WTC11 (cell line): ENCODE measurements around the gene RASGRP4. TPM values are rescaled to one million over a fixed set of nuclear protein-coding genes. Genes with fewer than 3 reads are reported as not detected.

ENCODE experiments used
- ATAC-seq: fragments of 200-7000 bp; cut with Tn5 transposase; 2 replicates; pipeline ENCODE4 v1.10.0; 2021; ENCODE audit warnings: mild to moderate bottlenecking, moderate library complexity
- CTCF ChIA-PET: fragments of 300-600 bp; sonication (Branson Sonifier 250); formaldehyde crosslinking; loops from one replicate; lab custom pipeline; 2021; ENCODE audit warnings: antibody characterized with exemption; lab: Charles Lee
- POLR2A ChIA-PET: fragments of 350-600 bp; sonication (Branson Sonifier 250); formaldehyde crosslinking; loops from one replicate; lab custom pipeline; 2021; ENCODE audit warnings: antibody characterized with exemption; lab: Charles Lee
- DNase-seq: peaks from one replicate; pipeline ENCODE4 v3.0.0; 2021; ENCODE audit warnings: low spot score
- H3K27ac Mint-ChIP-seq: 2 replicates; pipeline ENCODE4 v1.8.0; 2021; ENCODE audit warnings: mixed read lengths
- H3K27me3 Mint-ChIP-seq: 2 replicates; pipeline ENCODE4 v1.8.0; 2021; ENCODE audit warnings: low read depth, mild to moderate bottlenecking, moderate library complexity, mixed read lengths
- H3K36me3 Mint-ChIP-seq: 2 replicates; pipeline ENCODE4 v1.8.0; 2021; ENCODE audit warnings: mixed read lengths
- H3K4me1 Mint-ChIP-seq: 2 replicates; pipeline ENCODE4 v1.8.0; 2022; ENCODE audit warnings: mixed read lengths
- H3K4me3 Mint-ChIP-seq: 2 replicates; pipeline ENCODE4 v1.8.0; 2021; ENCODE audit warnings: mild to moderate bottlenecking, moderate library complexity, mixed read lengths
- H3K9me3 Mint-ChIP-seq: 2 replicates; pipeline ENCODE4 v1.8.0; 2021; ENCODE audit warnings: mixed read lengths
- FOXK1 ChIP-seq: sonication (generic); formaldehyde crosslinking; IDR thresholded peaks from 2 replicates; pipeline ENCODE4 v1.8.0; 2022; ENCODE audit warnings: mild to moderate bottlenecking, moderate library complexity, missing genetic modification reagents
- JAZF1 ChIP-seq: fragments of 250-450 bp; sonication (Bioruptor Pico); IDR thresholded peaks from 2 replicates; pipeline ENCODE4 v1.9.0; 2021; ENCODE audit warnings: moderate library complexity, mild to moderate bottlenecking, inconsistent platforms
- KAT7 ChIP-seq: sonication (generic); formaldehyde crosslinking; IDR thresholded peaks from 2 replicates; pipeline ENCODE4 v1.8.1; 2023; ENCODE audit warnings: missing genetic modification reagents, mild to moderate bottlenecking, borderline replicate concordance
- NFE2L1 ChIP-seq: sonication (generic); formaldehyde crosslinking; IDR thresholded peaks from 2 replicates; pipeline ENCODE4 v1.8.1; 2023; ENCODE audit warnings: missing genetic modification reagents
- OVOL2 ChIP-seq: fragments of 250-450 bp; sonication (Bioruptor Pico); IDR thresholded peaks from 2 replicates; pipeline ENCODE4 v1.9.0; 2021; ENCODE audit warnings: mild to moderate bottlenecking, borderline replicate concordance
- ZNF263 ChIP-seq: sonication (generic); formaldehyde crosslinking; IDR thresholded peaks from 2 replicates; pipeline ENCODE4 v1.8.1; 2022; ENCODE audit warnings: low read depth, mild to moderate bottlenecking, moderate library complexity, missing genetic modification reagents
- ZNF396 ChIP-seq: fragments of 250-450 bp; sonication (Bioruptor Pico); IDR thresholded peaks from 2 replicates; pipeline ENCODE4 v1.8.0; 2021; ENCODE audit warnings: mild to moderate bottlenecking, moderate library complexity, borderline replicate concordance
- ZNF423 ChIP-seq: fragments of 250-450 bp; sonication (Bioruptor Pico); IDR thresholded peaks from 2 replicates; pipeline ENCODE4 v2.1.2; 2022; ENCODE audit warnings: mild to moderate bottlenecking, moderate library complexity
- total RNA-seq: library from RNA; stranded (reverse); gene quantifications from 3 replicates; pipeline ENCODE4 v1.2.3, GENCODE V29; 2021
- TF ChIP-seq, protein P1 (sequence below): sonication (generic); formaldehyde crosslinking; IDR thresholded peaks from 2 replicates; pipeline ENCODE4 v1.8.0; 2022; ENCODE audit warnings: mild to moderate bottlenecking, missing genetic modification reagents
- TF ChIP-seq, protein P2 (sequence below): sonication (generic); formaldehyde crosslinking; IDR thresholded peaks from 2 replicates; pipeline ENCODE4 v1.8.0; 2022; ENCODE audit warnings: mild to moderate bottlenecking, missing genetic modification reagents
- TF ChIP-seq, protein P3 (sequence below): sonication (generic); formaldehyde crosslinking; IDR thresholded peaks from 2 replicates; pipeline ENCODE4 v1.8.0; 2022; ENCODE audit warnings: missing genetic modification reagents
- TF ChIP-seq, protein P4 (sequence below): sonication (generic); formaldehyde crosslinking; IDR thresholded peaks from 2 replicates; pipeline ENCODE4 v1.8.1; 2022; ENCODE audit warnings: mild to moderate bottlenecking, missing genetic modification reagents, moderate library complexity, borderline replicate concordance
- TF ChIP-seq, protein P5 (sequence below): fragments of 250-450 bp; sonication (Bioruptor Pico); IDR thresholded peaks from 2 replicates; pipeline ENCODE4 v1.8.0; 2021; ENCODE audit warnings: mild to moderate bottlenecking

The RASGRP4 gene
- total RNA-seq, 1 experiment from 2014 or later: 2.5 TPM

DNA sequence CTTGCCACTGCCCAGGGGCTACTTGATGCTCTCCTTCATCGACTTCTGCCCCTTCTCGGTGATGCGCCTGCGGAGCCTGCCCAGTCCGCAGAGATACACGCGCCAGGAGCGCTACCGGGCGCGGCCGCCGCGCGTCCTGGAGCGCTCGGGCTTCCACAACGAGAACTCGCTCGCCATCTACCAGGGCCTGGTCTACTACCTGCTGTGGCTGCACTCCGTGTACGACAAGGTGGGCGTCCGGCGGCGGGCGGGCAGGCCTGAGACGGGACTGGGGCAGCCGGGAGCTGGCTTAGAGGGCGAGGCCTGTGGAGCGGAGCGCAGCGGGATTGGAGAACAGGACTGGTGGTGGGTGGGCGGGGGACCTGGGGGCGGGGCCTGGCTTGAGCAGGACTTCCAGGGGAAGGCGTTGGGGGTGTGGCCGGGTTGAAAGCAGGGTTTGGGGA lies 64.4 kb downstream of the RASGRP4 start:
- Mint-ChIP-seq H3K27me3 (peaks cover 66% of the 10 kb centered on the region), H3K36me3 (no peaks in the 10 kb centered on the region), H3K27ac (peak overlapping the region; percentile 93), H3K4me1 (peaks cover 10% of the 10 kb centered on the region), H3K9me3 (no peaks in the 10 kb centered on the region), H3K4me3 (peak overlapping the region; percentile 86)
- ATAC-seq (peak; percentile 79), DNase-seq (peak; percentile 94)
- POLR2A ChIA-PET: interaction anchor here (0.8 to 2.7 kb wide), 4 partner anchors 12 to 57 kb away, joined by 3 to 16 read pairs (median 4); partner anchors contain the start of genes GGN and PSMD8
- CTCF ChIA-PET: interaction anchor here (0.7 to 2.9 kb wide), 12 partner anchors 10 to 128 kb away, joined by 3 to 19 read pairs (median 4); partner anchors contain the start of genes CATSPERG, FAM98C, GGN and PPP1R14A
- TF ChIP-seq, protein P1, sequence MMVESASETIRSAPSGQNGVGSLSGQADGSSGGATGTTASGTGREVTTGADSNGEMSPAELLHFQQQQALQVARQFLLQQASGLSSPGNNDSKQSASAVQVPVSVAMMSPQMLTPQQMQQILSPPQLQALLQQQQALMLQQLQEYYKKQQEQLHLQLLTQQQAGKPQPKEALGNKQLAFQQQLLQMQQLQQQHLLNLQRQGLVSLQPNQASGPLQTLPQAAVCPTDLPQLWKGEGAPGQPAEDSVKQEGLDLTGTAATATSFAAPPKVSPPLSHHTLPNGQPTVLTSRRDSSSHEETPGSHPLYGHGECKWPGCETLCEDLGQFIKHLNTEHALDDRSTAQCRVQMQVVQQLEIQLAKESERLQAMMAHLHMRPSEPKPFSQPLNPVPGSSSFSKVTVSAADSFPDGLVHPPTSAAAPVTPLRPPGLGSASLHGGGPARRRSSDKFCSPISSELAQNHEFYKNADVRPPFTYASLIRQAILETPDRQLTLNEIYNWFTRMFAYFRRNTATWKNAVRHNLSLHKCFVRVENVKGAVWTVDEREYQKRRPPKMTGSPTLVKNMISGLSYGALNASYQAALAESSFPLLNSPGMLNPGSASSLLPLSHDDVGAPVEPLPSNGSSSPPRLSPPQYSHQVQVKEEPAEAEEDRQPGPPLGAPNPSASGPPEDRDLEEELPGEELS (CRISPR knock-in tag): 0 out of 2 replicates have a peak, but pooled peaks have one; percentile 68
- TF ChIP-seq ZNF263 (CRISPR knock-in tag) (no peak), FOXK1 (CRISPR knock-in tag) (0 out of 2 replicates have a peak, but pooled peaks have one; percentile 5)

DNA sequence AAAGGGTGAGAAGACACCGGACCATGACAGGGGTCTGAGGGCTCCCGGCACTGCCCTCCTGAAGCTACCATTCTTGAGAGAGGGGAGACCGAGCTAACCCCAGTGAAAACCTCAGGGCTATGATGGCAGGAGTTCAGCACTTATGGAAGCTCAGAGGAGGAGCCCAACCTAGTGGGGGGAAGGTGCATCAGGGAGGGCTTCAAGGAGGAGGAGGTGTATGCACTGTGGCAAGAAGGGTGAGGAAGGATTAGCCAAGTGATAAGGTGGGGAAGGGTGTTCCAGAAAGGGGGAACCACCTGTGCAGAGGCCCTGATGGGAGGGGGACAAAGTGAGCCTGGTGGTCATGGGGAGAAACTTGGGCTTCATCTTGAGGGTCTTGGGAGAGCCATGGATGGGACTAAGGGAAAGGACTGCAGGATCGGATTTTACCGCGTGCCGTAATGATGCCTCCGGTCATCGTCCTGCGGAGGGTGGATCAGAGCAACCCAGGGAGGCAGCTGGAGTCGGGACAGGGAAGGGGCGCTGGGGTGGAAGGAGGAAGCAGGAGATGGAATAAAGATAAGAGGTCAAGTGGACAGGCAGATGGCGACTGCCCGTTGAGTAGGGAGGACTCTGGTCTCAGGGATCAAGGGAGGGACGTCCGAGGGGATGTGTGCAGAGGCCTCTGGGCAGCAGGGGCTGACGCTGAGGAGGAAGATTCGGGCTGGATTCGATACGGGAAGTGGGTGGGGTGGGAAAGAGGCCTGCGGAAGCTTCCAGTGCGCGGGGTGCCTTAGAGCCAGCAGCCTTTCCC lies 65.0 kb downstream of the RASGRP4 start:
- H3K27me3 Mint-ChIP-seq: peaks cover 68% of the 10 kb centered on the region
- H3K36me3 Mint-ChIP-seq: no peaks in the 10 kb centered on the region
- ChIA-PET CTCF (interaction anchor here (0.9 to 2.9 kb wide), 12 partner anchors 10 to 218 kb away, joined by 3 to 19 read pairs (median 4); partner anchors contain the start of genes CATSPERG, FAM98C, GGN and PSMD8), POLR2A (interaction anchor here (1.1 to 2.7 kb wide), 4 partner anchors 13 to 56 kb away, joined by 3 to 16 read pairs (median 5); partner anchors contain the start of genes GGN and PSMD8)
- peak; percentile 86; the same call in 1 of the 2 replicates for TF ChIP-seq ZNF263 (CRISPR knock-in tag)
- TF ChIP-seq, protein P2, sequence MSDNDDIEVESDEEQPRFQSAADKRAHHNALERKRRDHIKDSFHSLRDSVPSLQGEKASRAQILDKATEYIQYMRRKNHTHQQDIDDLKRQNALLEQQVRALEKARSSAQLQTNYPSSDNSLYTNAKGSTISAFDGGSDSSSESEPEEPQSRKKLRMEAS: peak; percentile 9; the same call in 1 of the 2 replicates
- TF ChIP-seq, protein P3, sequence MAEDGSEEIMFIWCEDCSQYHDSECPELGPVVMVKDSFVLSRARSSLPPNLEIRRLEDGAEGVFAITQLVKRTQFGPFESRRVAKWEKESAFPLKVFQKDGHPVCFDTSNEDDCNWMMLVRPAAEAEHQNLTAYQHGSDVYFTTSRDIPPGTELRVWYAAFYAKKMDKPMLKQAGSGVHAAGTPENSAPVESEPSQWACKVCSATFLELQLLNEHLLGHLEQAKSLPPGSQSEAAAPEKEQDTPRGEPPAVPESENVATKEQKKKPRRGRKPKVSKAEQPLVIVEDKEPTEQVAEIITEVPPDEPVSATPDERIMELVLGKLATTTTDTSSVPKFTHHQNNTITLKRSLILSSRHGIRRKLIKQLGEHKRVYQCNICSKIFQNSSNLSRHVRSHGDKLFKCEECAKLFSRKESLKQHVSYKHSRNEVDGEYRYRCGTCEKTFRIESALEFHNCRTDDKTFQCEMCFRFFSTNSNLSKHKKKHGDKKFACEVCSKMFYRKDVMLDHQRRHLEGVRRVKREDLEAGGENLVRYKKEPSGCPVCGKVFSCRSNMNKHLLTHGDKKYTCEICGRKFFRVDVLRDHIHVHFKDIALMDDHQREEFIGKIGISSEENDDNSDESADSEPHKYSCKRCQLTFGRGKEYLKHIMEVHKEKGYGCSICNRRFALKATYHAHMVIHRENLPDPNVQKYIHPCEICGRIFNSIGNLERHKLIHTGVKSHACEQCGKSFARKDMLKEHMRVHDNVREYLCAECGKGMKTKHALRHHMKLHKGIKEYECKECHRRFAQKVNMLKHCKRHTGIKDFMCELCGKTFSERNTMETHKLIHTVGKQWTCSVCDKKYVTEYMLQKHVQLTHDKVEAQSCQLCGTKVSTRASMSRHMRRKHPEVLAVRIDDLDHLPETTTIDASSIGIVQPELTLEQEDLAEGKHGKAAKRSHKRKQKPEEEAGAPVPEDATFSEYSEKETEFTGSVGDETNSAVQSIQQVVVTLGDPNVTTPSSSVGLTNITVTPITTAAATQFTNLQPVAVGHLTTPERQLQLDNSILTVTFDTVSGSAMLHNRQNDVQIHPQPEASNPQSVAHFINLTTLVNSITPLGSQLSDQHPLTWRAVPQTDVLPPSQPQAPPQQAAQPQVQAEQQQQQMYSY (CRISPR knock-in tag): peak; percentile 42
- TF ChIP-seq KAT7 (CRISPR knock-in tag): no peak
- no peak for TF ChIP-seq OVOL2
- no peaks in the 10 kb centered on the region for H3K9me3 Mint-ChIP-seq
- DNase-seq: no peak
- no peak overlapping the region for H3K27ac Mint-ChIP-seq
- peak overlapping the region; percentile 86 for H3K4me3 Mint-ChIP-seq
- peaks cover 10% of the 10 kb centered on the region for H3K4me1 Mint-ChIP-seq
- ATAC-seq: no peak

DNA sequence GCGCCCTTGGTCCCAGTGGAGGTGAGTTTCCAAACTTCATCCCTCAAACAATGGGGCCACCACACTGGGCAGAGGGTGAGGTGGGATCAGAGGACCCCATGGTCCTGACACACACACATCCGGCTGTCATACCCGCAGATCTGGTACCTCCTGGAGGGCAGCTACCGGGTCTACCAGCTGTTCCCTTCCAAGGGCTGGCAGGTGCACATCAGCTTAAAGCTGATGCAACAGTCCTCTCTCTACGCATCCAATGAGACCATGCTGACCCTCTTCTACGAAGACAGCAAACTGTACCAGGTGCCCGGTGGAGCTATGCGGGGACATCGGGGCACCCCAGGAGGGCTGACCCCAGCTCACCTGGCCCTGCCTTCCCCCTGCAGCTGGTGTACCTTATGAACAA lies 65.7 kb downstream of the RASGRP4 start:
- no peaks in the 10 kb centered on the region for H3K9me3 Mint-ChIP-seq
- H3K4me1 Mint-ChIP-seq: peaks cover 10% of the 10 kb centered on the region
- ATAC-seq (no peak), DNase-seq (no peak)
- ChIA-PET CTCF (interaction anchor here (1.0 to 2.9 kb wide), 4 partner anchors 14 to 217 kb away, joined by 3 to 19 read pairs (median 4); partner anchors contain the start of genes FAM98C and PSMD8), POLR2A (interaction anchor here (0.5 to 1.1 kb wide), 2 partner anchors 14 to 74 kb away, joined by 3 to 5 read pairs; partner anchors contain the start of gene PSMD8)
- H3K27me3 Mint-ChIP-seq: peaks cover 66% of the 10 kb centered on the region
- H3K27ac Mint-ChIP-seq: no peak overlapping the region
- H3K4me3 Mint-ChIP-seq: peak overlapping the region; percentile 86
- no peaks in the 10 kb centered on the region for H3K36me3 Mint-ChIP-seq
- no peak for TF ChIP-seq JAZF1 (CRISPR knock-in tag)
- TF ChIP-seq, protein P4, sequence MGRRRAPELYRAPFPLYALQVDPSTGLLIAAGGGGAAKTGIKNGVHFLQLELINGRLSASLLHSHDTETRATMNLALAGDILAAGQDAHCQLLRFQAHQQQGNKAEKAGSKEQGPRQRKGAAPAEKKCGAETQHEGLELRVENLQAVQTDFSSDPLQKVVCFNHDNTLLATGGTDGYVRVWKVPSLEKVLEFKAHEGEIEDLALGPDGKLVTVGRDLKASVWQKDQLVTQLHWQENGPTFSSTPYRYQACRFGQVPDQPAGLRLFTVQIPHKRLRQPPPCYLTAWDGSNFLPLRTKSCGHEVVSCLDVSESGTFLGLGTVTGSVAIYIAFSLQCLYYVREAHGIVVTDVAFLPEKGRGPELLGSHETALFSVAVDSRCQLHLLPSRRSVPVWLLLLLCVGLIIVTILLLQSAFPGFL (CRISPR knock-in tag): no peak
- no peak for TF ChIP-seq ZNF423
- no peak for TF ChIP-seq ZNF396 (CRISPR knock-in tag)
- TF ChIP-seq, protein P5, sequence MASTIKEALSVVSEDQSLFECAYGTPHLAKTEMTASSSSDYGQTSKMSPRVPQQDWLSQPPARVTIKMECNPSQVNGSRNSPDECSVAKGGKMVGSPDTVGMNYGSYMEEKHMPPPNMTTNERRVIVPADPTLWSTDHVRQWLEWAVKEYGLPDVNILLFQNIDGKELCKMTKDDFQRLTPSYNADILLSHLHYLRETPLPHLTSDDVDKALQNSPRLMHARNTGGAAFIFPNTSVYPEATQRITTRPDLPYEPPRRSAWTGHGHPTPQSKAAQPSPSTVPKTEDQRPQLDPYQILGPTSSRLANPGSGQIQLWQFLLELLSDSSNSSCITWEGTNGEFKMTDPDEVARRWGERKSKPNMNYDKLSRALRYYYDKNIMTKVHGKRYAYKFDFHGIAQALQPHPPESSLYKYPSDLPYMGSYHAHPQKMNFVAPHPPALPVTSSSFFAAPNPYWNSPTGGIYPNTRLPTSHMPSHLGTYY: no peak
- no peak for TF ChIP-seq NFE2L1 (CRISPR knock-in tag)
